ENCODE measurements around the gene GPR156. TPM values are rescaled to one million over a fixed set of nuclear protein-coding genes. Genes with fewer than 3 reads are reported as not detected.

GPR156 gene
- total RNA-seq, 4 donors from 2014 or later = 0.18 TPM; not detected in 3

DNA sequence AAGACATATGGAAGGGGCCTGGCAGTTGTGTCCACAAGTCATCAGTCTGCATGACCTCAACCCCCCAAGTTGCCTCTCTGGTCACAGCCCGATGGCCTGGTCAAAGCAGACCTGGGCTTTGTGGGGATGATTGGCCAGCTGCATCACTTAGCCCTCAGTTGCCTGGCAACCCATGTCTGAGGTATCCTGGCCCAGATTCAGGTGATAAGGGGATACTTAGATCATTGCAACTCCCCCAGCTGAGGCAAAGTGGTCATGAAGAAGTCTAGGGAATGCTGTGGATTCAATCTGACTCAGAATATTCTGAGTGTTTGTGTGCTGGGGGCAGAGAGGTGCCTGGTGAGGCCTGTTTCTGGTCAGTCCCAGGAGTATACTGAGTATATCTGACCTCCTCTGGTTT, 5.0 kb downstream of the GPR156 start:
- Histone ChIP-seq H3K36me3 (no peaks in the 10 kb centered on the region), H3K27ac (no peak overlapping the region), H3K27me3 (peaks cover 0 to 5% (median 5%) of the 10 kb centered on the region in 3 donors), H3K4me3 (no peak overlapping the region), H3K4me1 (peaks cover 0 to 4% of the 10 kb centered on the region in 2 donors), H3K9me3 (no peaks in the 10 kb centered on the region)
- DNase-seq = no peak
- in situ Hi-C loops (cut with MboI; ENCODE audit: low sequenced_read_pairs in 4 of 4) (no loop called here), intact Hi-C loops (cut with DNase I; ENCODE audit: low total_unique reads) (no loop called here)
- TF ChIP-seq, protein P1, sequence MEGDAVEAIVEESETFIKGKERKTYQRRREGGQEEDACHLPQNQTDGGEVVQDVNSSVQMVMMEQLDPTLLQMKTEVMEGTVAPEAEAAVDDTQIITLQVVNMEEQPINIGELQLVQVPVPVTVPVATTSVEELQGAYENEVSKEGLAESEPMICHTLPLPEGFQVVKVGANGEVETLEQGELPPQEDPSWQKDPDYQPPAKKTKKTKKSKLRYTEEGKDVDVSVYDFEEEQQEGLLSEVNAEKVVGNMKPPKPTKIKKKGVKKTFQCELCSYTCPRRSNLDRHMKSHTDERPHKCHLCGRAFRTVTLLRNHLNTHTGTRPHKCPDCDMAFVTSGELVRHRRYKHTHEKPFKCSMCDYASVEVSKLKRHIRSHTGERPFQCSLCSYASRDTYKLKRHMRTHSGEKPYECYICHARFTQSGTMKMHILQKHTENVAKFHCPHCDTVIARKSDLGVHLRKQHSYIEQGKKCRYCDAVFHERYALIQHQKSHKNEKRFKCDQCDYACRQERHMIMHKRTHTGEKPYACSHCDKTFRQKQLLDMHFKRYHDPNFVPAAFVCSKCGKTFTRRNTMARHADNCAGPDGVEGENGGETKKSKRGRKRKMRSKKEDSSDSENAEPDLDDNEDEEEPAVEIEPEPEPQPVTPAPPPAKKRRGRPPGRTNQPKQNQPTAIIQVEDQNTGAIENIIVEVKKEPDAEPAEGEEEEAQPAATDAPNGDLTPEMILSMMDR (IDR thresholded peaks at IDR 0.05 in 4 of 5, conservative IDR thresholded peaks at IDR 0.05 in 1 of 5) = no peak
- TF ChIP-seq POLR2A (IDR thresholded peaks at IDR 0.05) = no peak
- no peak for ATAC-seq

DNA sequence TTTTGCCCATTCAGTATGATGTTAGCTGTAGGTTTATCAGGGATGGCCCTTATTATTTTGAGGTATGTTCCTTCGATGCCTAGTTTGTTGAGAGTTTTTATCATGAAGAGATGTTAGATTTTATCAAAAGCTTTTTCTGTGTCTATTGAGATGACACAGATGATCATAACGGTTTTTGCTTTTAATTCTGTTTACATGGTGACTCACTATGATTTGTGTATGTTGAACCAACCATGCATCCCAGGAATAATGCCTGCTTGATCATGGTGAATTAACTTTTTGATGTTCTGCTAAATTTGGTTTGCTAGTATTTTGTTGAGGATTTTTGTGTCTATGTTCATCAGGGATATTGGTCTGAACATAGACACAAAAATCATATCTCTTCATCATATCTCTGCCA, 8.3 kb downstream of the GPR156 start:
- H3K36me3 ChIP-seq = no peaks in the 10 kb centered on the region
- no peak for ATAC-seq
- in situ Hi-C loops (cut with MboI; ENCODE audit: low sequenced_read_pairs in 4 of 4) (no loop called here), intact Hi-C loops (cut with DNase I; ENCODE audit: low total_unique reads) (no loop called here)
- no peak overlapping the region for H3K4me3 ChIP-seq
- DNase-seq = no peak
- TF ChIP-seq, protein P1 (IDR thresholded peaks at IDR 0.05 in 4 of 5, conservative IDR thresholded peaks at IDR 0.05 in 1 of 5) = no peak
- no peak for TF ChIP-seq POLR2A (IDR thresholded peaks at IDR 0.05)
- no peaks in the 10 kb centered on the region for H3K9me3 ChIP-seq
- H3K4me1 ChIP-seq = peaks cover 4 to 15% of the 10 kb centered on the region in 2 donors
- no peak overlapping the region for H3K27ac ChIP-seq
- peaks cover 0 to 5% (median 0%) of the 10 kb centered on the region in 3 donors for H3K27me3 ChIP-seq

DNA sequence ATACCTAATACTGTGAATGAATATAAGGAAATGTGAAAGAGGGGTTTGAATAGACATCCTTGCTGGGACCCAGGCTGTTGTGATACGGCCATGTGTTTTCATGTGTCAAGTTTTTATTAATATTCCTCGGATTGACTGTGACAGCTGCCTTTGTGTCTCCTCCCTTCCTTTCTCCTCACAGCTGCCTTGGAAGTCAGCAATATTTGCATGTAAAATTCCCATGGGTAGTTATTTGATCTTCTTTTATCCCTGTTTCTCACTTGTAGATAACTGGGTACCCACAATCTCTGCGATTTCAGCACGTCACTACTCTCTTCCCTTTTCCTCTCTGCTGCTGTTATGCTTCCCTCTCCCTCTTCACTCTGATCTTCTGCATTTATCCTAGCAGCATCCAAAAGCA, 9.4 kb downstream of the GPR156 start:
- no peak overlapping the region for H3K4me3 ChIP-seq
- peaks cover 4 to 15% of the 10 kb centered on the region in 2 donors for H3K4me1 ChIP-seq
- intact Hi-C loops (cut with DNase I; ENCODE audit: low total_unique reads) (no loop called here), in situ Hi-C loops (cut with MboI; ENCODE audit: low sequenced_read_pairs in 4 of 4) (no loop called here)
- ATAC-seq = no peak
- H3K36me3 ChIP-seq = no peaks in the 10 kb centered on the region
- peaks cover 0 to 5% (median 0%) of the 10 kb centered on the region in 3 donors for H3K27me3 ChIP-seq
- H3K9me3 ChIP-seq = no peaks in the 10 kb centered on the region
- no peak for DNase-seq
- H3K27ac ChIP-seq = no peak overlapping the region
- TF ChIP-seq, protein P1 (IDR thresholded peaks at IDR 0.05 in 4 of 5, conservative IDR thresholded peaks at IDR 0.05 in 1 of 5) = no peak
- no peak for TF ChIP-seq POLR2A (IDR thresholded peaks at IDR 0.05)

DNA sequence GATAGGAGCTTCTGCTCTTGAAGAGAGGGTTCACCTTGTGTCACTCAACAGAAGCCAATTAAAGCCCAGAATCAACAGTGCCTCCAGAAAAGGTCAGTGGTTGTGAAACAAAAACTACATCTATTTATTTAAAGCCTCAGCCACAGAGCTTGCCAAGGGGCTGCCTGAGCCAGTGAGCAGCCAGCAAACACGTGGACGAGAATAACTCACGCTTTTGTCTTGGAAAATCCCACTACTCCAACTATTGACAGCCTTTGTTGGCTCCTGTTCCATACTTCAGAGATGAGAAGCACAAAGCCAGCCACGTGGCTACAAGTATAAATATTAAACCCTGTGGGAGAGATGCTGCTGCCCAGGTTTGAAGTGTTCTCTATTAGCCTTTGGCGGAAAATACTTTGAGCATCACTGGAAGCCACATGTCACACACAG, 10.3 kb downstream of the GPR156 start:
- DNase-seq (peak in 1 of 2 donors; percentile 13), ATAC-seq (peak; percentile 41 to 78)
- intact Hi-C loops (cut with DNase I; ENCODE audit: low total_unique reads) (no loop called here), in situ Hi-C loops (cut with MboI; ENCODE audit: low sequenced_read_pairs in 4 of 4) (no loop called here)
- Histone ChIP-seq H3K4me3 (no peak overlapping the region), H3K4me1 (peaks cover 4 to 15% of the 10 kb centered on the region in 2 donors), H3K27me3 (peaks cover 0 to 5% (median 0%) of the 10 kb centered on the region in 3 donors), H3K27ac (no peak overlapping the region), H3K36me3 (no peaks in the 10 kb centered on the region), H3K9me3 (no peaks in the 10 kb centered on the region)
- TF ChIP-seq, protein P1 (IDR thresholded peaks at IDR 0.05 in 4 of 5, conservative IDR thresholded peaks at IDR 0.05 in 1 of 5) = no peak
- TF ChIP-seq POLR2A (IDR thresholded peaks at IDR 0.05) = no peak

DNA sequence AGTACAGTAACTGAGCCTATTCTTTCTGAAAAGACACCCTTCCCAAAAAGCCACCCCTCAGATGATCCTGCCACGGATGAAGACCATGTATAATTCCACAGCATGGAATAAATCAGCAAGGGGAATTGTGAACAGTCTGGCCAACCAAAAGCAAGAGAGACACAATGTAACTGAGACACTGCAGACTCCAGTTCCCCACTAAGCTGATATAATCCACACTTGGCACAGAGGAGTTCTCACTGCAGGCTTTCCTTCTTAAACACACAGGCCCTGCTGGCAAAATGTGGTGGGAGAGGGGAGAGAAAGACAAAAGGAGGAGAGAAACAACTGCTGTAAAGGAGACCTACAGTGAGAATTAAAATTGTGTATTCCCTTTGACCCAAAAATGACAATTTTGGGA, 12.7 kb downstream of the GPR156 start:
- Histone ChIP-seq H3K36me3 (no peaks in the 10 kb centered on the region), H3K9me3 (no peaks in the 10 kb centered on the region), H3K27ac (no peak overlapping the region), H3K4me3 (no peak overlapping the region), H3K27me3 (no peaks in the 10 kb centered on the region), H3K4me1 (peaks cover 4 to 15% of the 10 kb centered on the region in 2 donors)
- no peak for ATAC-seq
- intact Hi-C loops (cut with DNase I; ENCODE audit: low total_unique reads) = no loop called here
- DNase-seq = no peak
- in situ Hi-C loops (cut with MboI; ENCODE audit: low sequenced_read_pairs in 4 of 4) = no loop called here
- no peak for TF ChIP-seq POLR2A (IDR thresholded peaks at IDR 0.05)
- TF ChIP-seq, protein P1 (IDR thresholded peaks at IDR 0.05 in 4 of 5, conservative IDR thresholded peaks at IDR 0.05 in 1 of 5) = no peak

Measured in gastrocnemius medialis (tissue), 4 donors.